ENCODE data around the gene KCNT1.

KCNT1 gene

GRCh38 chr9:135780626-135781025, 78.6 kb downstream of the KCNT1 start:
- TF ChIP-seq GATA2 (IDR thresholded peaks at IDR 0.05; ENCODE audit: low read depth, low read length) (no peak), GATA3 (IDR thresholded peaks at IDR 0.05; ENCODE audit: low read depth, low read length) (no peak)

DNA sequence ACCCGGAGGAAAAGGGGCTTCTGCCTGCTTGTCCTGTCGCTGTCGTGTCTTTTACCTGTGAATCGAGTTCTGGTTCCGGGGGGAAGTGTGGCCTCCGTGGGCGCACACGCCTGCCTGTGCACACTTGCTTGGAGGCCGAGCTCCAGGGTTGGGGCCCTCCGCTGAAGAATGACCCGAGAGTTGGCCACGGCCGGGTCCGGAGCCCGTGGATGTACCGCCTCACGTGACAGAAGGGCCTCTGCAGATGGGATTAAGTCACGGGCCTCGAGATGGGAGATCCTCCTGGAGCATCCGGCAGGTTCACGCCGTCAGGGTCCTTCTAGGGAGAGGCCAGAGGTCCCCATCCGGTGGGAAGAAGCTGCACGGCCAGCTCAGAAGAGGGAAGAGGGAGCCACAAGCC, 81.0 kb downstream of the KCNT1 start:
- TF ChIP-seq GATA3 (IDR thresholded peaks at IDR 0.05; ENCODE audit: low read depth, low read length) = no peak
- TF ChIP-seq GATA2 (IDR thresholded peaks at IDR 0.05; ENCODE audit: low read depth, low read length) = no peak

GRCh38 chr9:135783540-135784245, 81.7 kb downstream of the KCNT1 start:
- TF ChIP-seq GATA3 (IDR thresholded peaks at IDR 0.05; ENCODE audit: low read depth, low read length) = no peak

- TF ChIP-seq GATA3 (IDR thresholded peaks at IDR 0.05; ENCODE audit: low read depth, low read length) = no peak
- TF ChIP-seq GATA2 (IDR thresholded peaks at IDR 0.05; ENCODE audit: low read depth, low read length) = no peak
These were observed 83.1 kb downstream of the KCNT1 start for GRCh38 chr9:135785013-135785575.

DNA sequence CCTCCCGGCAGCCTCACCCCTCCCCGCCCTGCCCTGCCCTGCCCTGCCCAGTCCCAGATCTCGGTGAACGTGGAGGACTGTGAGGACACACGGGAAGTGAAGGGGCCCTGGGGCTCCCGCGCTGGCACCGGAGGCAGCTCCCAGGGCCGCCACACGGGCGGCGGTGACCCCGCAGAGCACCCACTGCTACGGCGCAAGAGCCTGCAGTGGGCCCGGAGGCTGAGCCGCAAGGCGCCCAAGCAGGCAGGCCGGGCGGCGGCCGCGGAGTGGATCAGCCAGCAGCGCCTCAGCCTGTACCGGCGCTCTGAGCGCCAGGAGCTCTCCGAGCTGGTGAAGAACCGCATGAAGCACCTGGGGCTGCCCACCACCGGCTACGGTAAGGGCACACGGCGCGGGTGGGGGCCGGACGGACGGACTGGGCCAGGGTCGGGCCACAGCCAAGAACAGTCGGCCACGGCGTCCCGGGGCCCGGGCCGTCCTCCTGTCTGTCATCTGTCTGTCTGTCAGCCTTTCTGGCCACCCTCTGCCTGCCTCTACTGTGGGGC, 84.2 kb downstream of the KCNT1 start:
- TF ChIP-seq GATA3 (IDR thresholded peaks at IDR 0.05; ENCODE audit: low read depth, low read length) (no peak), GATA2 (IDR thresholded peaks at IDR 0.05; ENCODE audit: low read depth, low read length) (no peak)

DNA sequence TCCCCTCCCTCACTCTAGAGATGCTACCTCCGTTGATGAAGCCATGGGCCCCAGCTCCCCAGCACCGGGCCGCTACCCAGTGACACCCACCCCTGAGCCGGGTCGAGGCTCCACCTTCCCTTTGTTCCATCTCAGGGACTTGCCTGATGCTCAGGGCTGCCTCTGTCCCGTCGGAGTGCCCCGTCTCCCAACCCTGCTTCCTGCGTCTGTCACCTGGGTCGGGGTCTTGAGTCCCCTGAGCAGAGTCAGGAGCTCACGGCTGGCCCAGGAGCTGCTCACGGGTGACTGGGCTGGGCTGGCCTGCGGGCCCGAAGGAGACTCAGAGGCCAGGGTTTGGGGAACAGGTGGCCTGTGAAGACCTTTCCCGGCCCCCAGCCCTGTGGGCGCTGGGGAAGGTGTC, 85.3 kb downstream of the KCNT1 start:
- TF ChIP-seq GATA2 (IDR thresholded peaks at IDR 0.05; ENCODE audit: low read depth, low read length) (no peak), GATA3 (IDR thresholded peaks at IDR 0.05; ENCODE audit: low read depth, low read length) (no peak)

DNA sequence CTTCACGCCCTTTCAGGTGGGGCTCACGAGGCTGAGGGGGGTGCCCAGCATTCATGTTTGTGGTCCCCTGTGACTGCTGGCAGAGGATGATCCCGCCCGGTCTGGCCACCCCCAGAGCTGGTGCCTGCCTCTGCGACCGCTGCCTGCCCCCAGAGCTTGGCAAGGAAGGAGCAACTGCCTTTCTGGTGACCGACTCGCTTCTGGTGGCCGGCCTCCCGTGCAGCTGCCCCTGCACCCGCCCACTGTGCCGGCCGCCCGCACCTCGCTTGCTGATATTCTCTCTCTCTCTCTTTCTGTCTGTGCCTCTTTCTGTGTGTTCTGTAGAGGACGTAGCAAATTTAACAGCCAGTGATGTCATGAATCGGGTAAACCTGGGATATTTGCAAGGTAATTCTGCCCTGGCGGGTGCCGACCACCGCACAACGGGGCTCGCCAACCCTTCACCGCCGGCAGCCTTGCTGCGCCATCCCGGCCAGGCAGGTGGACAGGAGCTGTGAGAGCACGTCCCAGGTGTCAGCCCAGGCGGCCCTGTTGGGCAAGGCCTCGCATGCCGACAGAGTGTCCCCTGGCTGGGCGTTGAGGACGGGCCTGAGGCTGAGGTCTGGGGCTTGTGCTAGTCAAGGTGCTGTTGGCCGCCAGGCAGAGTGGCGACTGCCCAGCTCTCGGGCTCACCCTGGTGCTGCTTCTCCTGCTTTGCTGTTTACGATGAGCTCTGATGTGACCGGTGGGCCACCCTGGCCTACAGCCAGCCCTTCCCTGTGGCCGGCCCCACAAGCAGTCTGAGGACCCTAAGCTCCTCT, 86.0 kb downstream of the KCNT1 start:
- no peak for TF ChIP-seq GATA2 (IDR thresholded peaks at IDR 0.05; ENCODE audit: low read depth, low read length)

- TF ChIP-seq GATA3 (IDR thresholded peaks at IDR 0.05; ENCODE audit: low read depth, low read length) = no peak
- no peak for TF ChIP-seq GATA2 (IDR thresholded peaks at IDR 0.05; ENCODE audit: low read depth, low read length)
These were observed 86.8 kb downstream of the KCNT1 start for GRCh38 chr9:135788576-135789300.

DNA sequence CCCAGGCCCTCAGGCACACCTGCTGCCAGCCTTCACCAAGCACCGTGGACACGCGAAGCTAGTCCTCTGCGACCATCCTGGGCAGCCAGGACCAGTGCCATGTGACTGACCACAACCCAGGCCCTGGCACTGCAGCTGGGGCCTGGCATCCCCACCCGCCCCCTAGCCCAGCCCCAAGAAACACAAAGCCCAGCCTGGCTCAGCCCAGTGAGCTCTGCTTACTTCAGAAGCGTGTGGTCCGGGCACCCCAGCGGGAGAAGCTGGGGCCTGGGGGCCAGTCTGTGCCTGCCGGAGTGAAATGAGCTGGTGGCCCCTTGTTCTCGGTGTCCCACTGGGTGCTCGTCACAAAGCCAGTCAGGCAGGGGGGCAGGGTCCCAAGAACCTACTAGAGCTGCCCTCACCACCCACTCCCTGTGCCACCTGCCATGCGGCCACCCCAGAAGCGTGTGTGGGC, 87.9 kb downstream of the KCNT1 start:
- TF ChIP-seq GATA2 (IDR thresholded peaks at IDR 0.05; ENCODE audit: low read depth, low read length) (no peak), GATA3 (IDR thresholded peaks at IDR 0.05; ENCODE audit: low read depth, low read length) (no peak)

- TF ChIP-seq GATA3 (IDR thresholded peaks at IDR 0.05; ENCODE audit: low read depth, low read length) (no peak), GATA2 (IDR thresholded peaks at IDR 0.05; ENCODE audit: low read depth, low read length) (no peak)
These were observed 88.4 kb downstream of the KCNT1 start for GRCh38 chr9:135790356-135790755.

DNA sequence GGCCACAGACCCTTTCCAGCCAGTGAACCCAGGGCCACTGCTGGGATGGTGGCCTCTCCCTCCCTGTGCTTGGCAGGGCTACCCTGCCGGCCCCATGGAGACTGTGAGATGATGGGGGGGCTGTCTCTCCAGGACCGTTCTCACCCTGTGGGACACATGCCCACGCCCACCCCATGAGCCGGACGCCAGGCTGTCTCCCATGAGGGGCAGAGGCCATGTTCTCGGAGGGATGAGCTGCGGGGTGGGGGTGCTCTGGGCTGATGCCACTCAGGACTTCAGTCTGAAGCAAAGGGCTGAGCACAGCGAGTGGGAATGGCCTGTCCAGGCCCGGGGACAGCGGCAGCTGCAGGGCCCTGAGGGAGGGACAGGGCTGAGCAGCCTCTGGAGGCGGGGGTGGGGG, 88.9 kb downstream of the KCNT1 start:
- no peak for TF ChIP-seq GATA3 (IDR thresholded peaks at IDR 0.05; ENCODE audit: low read depth, low read length)
- TF ChIP-seq GATA2 (IDR thresholded peaks at IDR 0.05; ENCODE audit: low read depth, low read length) = no peak

DNA sequence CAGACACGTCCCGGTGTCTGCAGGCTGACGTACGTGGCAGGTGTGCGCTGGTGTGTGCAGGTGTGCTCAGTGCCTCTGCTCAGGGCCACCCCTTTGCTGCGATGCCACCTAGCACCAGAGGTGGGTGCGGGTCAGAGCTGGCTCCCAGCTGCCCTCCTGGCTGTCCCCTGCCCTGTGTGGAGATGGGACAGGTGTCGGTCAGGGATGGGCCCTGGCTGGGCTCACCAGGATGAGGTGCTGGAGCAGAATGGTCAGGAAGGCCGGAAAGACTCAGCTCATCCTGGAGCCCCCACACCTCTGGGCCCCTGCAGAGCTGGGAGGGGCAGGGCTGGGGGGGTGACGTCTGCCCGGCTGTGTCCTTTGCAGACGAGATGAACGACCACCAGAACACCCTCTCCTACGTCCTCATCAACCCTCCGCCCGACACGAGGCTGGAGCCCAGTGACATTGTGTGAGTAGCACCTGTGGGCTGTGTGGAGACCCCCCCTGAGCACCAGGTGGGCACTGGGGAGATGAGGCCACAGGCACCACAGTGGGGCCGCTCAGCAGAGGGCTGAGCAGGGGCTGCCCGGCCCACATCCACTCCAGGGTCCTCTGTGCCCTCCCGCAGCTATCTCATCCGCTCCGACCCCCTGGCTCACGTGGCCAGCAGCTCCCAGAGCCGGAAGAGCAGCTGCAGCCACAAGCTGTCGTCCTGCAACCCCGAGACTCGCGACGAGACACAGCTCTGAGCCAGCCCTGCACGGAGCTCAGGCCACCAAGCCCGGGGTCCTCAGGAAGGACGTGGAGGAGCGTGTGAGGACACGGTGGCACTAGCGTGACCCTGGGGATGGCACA, 89.7 kb downstream of the KCNT1 start:
- TF ChIP-seq GATA2 (IDR thresholded peaks at IDR 0.05; ENCODE audit: low read depth, low read length) (no peak), GATA3 (IDR thresholded peaks at IDR 0.05; ENCODE audit: low read depth, low read length) (no peak)
